GM18526 (cell line): ENCODE measurements around the gene SDHAF1.

Source experiments
- POLR2A ChIP-seq: IDR thresholded peaks from 3 replicates; pipeline ENCODE4 v1.6.1; 2011; ENCODE audit not compliant: insufficient read length; ENCODE audit errors: extremely low read depth

The SDHAF1 gene, protein sequence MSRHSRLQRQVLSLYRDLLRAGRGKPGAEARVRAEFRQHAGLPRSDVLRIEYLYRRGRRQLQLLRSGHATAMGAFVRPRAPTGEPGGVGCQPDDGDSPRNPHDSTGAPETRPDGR

DNA sequence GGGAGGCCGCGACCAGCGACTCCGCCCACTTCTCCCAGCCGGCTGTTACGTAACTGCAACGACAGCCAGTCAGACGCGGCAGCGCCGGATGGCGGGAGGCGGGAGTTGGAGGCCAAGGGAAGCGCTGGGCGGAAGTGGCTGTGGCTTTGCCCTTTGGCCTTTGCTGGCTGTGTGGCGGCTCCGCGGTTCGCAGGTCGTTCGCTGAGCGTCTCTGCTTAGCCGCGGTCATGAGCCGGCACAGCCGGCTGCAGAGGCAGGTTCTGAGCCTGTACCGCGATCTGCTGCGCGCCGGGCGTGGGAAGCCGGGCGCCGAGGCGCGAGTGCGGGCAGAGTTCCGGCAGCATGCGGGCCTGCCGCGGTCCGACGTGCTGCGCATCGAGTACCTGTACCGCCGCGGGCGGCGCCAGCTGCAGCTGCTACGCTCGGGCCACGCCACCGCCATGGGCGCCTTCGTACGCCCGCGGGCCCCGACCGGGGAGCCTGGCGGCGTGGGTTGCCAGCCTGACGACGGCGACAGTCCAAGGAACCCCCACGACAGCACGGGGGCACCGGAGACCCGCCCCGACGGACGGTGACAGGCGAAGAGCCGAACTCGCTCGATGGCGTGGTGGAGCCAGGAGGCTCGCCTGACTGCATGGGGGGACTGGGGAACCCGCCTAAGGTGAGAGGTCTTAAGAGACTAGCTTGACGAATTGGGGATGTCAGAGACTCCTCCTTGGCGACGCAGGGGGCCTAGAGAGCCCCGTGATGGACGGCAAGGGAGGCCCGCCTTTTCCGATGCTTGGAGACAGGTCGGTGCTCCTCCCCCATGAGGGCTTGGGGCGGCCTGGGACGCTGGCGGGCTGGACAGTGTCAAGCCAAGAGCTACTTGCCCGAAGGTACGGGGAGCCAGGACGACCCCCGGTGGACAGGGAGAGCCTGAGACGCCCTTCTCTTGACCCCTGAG is at the start of gene SDHAF1:
SDHAF1 (plus strand) TSS at position 141 of the 946 bp plus-strand sequence; CDS start at position 228, 87 bp downstream.
- TF ChIP-seq POLR2A, result peak; percentile 89

DNA sequence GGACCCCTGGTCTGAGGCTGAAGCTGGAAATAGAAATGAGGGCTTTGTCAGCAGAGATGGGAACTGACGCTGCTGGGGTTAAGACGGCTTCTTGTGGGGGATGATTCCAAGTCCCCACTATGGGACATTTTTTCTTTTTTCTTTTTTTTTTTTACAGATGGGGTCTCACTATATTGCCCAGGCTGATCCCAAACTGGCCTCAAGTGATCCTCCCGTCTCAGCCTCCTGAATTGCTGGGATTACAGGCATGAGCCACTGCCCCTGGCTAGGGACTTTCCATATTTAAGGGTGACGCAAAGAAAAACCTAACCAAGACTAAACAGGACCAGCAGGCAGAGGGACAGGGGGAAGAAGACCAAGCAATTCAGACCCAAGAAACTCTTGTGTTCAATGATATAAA is 48.8 kb upstream of the SDHAF1 start:
- TF ChIP-seq POLR2A, result no peak

DNA sequence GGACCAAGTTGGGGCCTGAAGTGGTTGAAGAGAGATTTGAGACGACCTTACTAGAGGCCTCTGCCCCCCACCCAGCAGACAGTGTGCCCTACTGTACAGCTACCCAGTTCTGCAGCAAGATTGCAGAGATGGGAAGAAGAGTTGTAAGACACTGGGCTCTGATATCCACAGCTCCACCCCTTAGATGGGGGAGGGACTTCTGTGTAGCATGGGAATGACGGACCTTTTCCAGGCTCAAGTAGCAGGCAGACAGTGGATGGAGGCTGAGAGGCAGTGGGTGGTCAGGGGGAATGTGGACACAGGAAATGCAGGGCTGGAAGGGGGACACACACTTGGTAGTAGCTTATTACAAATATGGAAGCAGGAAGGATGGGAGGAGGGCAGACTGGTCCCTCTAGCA is 45.9 kb upstream of the SDHAF1 start:
- TF ChIP-seq POLR2A, result no peak

DNA sequence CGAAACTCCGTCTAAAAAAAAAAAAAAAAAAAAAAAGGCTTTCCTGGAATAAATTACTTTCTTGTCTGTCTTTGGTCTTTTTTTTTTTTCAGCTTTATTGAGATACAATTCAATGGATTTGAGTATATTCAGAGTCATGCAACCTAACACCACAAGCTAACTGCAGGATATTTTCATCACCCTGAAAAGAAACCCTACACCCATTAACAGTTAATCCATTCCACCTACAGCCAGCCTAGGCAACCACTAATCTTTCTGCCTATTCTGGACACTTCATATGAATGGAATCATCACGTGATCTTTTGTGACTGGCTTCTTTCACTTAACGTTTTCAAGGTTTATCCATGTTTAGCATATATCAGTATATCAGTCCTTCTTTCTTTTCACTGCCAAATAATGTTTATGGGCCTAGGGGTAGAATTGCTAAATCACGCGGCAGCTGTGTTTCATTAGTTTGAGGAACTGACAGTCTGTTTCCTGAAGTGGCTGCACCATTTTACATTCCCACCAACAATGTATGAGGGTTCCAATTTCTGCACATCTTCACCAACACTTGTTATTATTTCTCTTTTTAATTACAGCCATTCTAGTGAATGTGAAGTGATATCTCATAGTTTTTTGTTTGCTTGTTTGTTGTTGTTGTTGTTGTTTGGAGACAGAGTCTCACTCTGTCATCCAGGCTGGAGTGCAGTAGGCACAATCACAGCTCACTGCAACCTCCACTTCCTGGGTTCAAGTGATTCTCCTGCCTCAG is 38.9 kb upstream of the SDHAF1 start:
- TF ChIP-seq POLR2A, result no peak

DNA sequence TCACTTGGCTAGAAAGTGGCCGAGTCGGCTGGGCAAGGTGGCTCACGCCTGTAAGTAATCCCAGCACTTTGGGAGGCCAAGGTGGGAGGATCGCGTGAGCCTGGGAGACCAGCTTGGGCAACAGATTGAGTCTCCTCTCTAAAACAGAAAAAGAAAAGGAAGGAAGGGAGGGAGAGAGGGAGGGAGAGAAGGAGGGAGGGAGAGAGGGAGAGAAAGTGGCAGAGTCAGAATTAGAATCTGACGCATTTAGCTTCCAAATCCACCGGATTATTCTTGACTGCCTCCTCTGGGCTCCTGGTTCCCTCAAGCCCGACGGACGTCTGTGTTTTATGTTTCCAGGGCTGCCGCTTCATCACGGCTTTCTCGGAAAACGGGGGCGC is 36.3 kb upstream of the SDHAF1 start:
- TF ChIP-seq POLR2A, result no peak

DNA sequence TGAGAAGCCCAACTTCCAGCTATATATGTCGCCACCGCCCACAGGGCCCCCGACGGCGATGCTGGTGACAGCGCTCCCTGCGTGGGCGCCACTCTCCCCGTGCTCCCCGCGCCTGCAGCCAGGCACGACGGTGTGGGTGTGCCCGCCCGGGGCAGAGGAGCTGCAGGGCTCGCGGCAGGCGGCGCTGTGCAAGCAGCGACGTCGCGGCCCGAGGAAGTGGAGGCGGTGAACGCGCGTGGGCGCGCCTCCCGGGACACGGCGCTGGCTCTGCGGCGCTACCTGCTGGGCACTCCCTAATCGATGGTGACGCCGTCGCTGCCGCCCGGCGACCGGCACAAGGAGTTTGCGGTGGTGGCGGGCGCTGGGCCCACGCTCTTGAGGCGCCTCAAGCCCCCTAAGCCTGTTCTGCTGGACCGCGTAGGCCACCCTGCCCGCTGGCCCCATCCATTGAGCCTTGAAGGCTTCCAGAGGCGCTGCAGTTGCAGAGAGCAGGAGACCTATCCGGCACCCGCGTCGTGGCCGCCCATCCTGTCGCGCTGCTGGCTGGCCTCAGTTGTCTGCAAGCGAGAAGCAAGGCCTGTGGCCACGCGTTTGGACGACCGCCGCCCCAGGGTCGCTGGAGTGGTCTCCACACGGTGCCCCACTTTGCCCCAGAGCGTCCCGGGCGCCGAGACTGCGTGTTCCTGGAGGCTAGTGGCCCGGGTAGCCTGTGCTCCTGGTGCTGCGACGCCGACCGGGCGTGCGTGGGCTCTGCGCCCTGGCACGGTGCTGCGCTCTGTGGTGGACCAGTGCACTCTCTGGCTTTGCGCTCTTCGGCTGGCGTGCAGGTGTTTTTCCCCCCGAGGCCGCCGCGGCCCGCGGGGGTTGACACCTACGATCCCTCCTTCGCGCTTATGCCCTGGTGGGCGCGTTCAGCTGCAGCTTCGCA is 35.7 kb upstream of the SDHAF1 start:
- no peak for TF ChIP-seq POLR2A

DNA sequence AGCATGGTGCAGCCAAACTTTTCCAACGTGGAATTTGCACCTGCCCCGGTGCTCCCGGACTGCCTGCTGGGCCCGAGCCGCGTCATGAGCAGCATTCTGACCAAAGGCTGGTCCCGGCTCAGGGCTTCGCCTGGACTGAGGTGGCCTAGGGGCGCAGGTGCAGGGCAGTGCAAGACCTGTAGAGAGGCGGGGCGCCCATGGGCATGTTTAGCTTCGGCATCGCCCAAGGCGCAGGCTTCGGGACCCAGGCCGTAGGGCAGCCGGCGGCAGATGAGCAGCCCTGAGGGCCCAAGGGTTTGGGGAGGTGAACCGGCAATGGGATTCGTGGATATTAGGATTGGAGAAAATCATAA is 35.0 kb upstream of the SDHAF1 start:
- TF ChIP-seq POLR2A, result no peak

DNA sequence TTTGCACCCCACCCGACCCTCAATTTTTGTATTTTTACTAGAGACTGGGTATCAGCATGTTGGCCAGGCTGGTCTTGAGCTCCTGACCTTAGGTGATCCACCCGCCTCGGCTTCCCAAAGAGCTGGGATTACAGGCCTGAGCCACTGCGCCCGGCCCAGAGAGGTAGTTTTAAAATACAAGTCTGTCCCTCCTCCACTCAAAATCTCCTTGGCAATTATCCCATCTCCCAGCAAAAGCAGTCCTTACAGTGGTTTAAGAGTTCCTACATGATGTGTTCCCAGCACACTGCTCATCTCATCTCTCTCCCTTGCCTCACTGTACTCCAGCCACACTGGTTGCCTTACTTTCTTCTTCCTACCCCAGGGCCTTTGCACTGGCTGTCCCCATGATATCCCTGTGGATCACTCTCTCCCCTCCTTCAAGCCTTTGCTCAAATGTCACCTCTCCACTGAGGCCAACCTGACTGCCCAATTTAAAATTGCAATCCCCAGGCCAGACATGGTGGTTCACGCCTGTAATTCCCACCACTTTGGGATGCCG is 34.5 kb upstream of the SDHAF1 start:
- no peak for TF ChIP-seq POLR2A

DNA sequence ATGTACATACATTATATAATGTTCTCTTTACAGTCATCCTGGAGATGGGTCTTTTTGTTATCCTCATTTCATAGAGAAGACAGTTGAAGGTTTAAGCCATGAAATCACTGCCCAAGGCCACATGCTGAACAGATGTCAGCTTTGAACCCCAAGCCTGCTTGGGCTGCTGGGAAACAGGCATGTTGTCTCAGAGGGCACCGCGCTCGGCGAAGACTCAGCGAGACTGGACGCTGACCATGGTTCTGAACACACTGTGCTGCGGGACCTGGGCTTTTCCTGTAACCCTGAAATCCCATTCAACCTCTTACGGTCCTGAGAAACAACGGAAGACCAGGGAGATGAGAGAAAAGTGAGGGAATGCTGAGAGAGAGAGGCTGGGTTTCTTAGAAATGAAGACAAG is 31.5 kb upstream of the SDHAF1 start:
- TF ChIP-seq POLR2A, result no peak

DNA sequence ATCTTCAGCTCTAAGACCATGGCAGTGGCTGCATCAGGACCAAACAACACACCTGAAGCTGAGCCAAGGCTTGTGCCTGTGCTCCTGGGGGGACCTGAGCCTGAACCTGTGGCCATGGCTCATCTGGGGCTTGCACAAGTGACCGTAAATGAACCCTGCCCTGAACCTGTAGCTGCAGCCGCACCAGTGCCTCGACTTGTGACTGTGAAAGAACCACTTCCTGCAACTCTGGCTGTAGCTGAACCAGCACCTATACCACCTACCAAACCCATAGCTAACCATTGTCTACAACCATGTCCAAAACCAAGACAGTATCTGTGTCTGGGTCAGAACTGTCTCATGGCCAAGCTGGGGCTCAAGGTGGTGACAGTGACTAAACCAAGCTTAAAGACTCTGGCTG is 28.2 kb upstream of the SDHAF1 start:
- TF ChIP-seq POLR2A, result no peak

DNA sequence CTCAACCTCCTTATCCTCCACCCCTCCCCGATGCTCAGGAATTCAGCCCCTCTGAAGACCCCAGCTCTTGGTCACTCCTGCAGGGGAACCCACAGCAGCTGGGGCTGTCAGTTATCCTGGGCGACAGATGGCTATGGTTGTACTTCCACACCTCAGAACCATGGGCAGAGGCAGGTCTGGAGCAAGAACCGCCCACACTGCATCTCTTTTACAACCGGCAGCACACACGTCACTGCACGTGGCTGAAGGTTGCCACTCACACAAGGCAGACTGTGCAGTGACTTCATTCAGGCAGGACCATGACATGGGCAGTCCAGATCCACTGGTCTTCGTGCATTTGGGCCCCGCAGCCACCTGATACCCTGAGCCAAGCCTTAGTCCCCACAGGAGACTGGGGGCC is 21.5 kb upstream of the SDHAF1 start:
- TF ChIP-seq POLR2A, result no peak

DNA sequence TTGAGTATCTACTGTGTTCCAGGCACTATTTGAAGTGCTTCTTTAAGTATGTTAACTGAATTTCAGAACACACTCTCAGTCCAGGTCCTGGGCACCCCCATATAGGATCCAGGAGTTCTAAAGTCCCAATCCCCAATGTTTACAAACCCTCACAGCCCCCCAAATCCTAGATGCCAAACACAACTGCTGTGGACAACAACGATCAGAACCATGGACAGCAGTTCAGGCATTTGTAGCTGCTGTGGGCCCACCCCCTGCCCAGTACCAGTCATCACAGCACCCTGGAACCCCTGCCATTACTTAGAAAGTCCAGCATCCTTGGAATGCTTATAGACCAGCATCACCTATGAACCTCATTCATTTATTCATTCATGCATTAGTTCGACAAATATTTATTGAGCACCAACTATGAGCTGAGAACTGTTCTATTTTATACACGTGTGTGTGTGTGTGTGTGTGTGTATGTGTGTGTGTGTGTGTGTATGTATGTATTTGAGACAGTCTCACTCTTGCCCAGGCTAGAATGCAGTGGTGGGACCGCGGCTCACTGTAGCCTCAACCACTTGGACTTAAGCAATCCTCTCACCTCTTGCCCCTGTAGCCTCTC is 19.3 kb upstream of the SDHAF1 start:
- TF ChIP-seq POLR2A, result no peak

DNA sequence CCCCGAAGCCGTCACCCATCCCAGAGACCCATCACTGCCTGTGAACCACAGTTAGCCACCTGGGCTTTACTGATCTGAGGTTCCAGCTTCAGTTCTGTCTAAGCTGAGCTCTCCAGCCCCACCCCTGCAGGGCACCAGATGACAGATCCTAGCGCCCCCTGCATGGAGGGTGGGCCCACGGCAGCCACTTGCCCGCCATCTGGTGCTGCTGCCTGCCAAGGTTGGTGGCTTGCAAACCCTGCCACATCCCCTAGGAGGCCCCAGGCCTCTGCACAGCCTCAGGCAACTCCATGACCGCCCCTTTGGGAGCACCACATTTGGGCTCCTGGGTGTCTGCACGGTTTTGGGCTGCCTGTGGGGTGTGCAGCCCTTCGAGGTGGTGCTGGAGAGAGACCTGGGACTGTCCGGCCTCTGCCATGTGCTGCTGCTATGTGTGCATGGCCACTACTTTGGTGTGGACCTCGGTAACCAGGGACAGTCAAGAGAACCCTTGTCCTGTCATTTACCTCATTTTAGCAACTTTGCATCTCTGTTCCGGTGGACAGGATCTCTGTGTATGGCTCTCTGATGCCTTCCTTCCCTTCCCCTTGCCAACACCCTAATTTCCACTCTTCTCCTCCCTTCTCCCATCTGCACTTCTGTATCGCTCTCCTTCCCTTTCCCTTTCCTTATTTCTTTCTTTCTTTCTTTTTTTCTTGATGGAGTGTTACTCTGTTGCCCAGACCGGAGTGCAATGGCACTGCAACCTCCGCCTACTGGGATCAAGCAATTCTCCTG is 17.4 kb upstream of the SDHAF1 start:
- no peak for TF ChIP-seq POLR2A

DNA sequence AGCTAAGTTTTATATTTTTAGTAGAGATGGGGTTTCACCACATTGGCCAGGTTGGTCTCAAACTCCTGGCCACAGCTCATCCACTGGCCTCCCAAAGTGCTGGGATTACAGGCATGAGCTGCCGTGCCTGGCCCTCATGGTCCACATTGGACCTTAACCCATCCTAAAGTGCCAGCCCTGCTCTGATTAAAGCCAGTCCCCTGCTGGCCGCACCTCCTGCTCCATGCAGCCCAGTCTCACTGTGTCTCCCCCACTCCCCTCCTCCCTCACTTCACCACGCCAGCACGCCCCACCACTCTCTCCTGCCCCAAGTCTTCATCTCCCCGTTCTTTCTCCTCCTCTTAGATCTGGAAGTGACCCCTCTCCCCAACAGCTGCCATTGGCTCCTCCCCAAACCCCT is 16.7 kb upstream of the SDHAF1 start:
- TF ChIP-seq POLR2A, result no peak
